HepG2 (cell line): ENCODE measurements around the gene SIM1. TPM values are rescaled to one million over a fixed set of nuclear protein-coding genes. Genes with fewer than 3 reads are reported as not detected.

Experiments used
- ATAC-seq: fragments of 200-7000 bp; cut with Tn5 transposase; 3 replicates; pipeline ENCODE4 v1.9.1; 2020; ENCODE audit warnings: mild to moderate bottlenecking, moderate library complexity
- BruUV-seq: library from RNA; stranded (reverse); fragments of 400-500 nt; replicated peaks from 2 replicates; lab custom pipeline; 2021; lab: Mats Ljungman, UMichigan
- CTCF ChIA-PET: fragments of 300-600 bp; formaldehyde crosslinking; extraction: SDS; loops from one replicate; lab custom pipeline; 2021; ENCODE audit warnings: low total read pairs, inconsistent platforms, low intra/inter-chr PET ratio; lab: Yijun Ruan, JAX
- POLR2A ChIA-PET: fragments of 350-600 bp; sonication (Branson Sonifier 250); formaldehyde crosslinking; loops from one replicate; lab custom pipeline; 2020; ENCODE audit warnings: antibody characterized with exemption, inconsistent platforms; lab: Yijun Ruan, JAX
- DNase-seq: peaks from one replicate; pipeline ENCODE4 v3.0.0-alpha.2; 2015; ENCODE audit warnings: low spot score
- FAIRE-seq: peaks from 3 replicates; lab custom pipeline; 2011; peaks lifted over from hg19 to GRCh38; lab: Jason Lieb, UNC
- H2AFZ ChIP-seq: one replicate; pipeline ENCODE4 v1.6.1; 2011; ENCODE audit warnings: low read length, inconsistent platforms
- H3K27ac ChIP-seq: fragments of 300-600 bp; 3 replicates; pipeline ENCODE4 v1.8.0; 2011; ENCODE audit warnings: mixed run types, mild to moderate bottlenecking, mixed read lengths, low read length, inconsistent platforms; ENCODE audit not compliant: insufficient read depth; ENCODE audit errors: extremely low read length
- H3K27me3 ChIP-seq, 2 experiments: fragments of 200-600 bp in 1 of 2; 2 replicates in 1 of 2; 3 replicates in 1 of 2; pipeline versions ENCODE4 v1.6.0 to v1.8.0; 2011; ENCODE audit warnings: low read length in 2 of 2, mild to moderate bottlenecking in 2 of 2, moderate library complexity in 2 of 2, inconsistent platforms in 1 of 2; ENCODE audit not compliant: insufficient read depth in 2 of 2, control insufficient read depth in 1 of 2
- H3K36me3 ChIP-seq, 2 experiments: fragments of 200-600 bp in 1 of 2; replicated peaks in 1 of 2; 2 replicates in 1 of 2; 3 replicates in 1 of 2; pipeline versions ENCODE4 v1.5.1 to v1.8.0; 2011; ENCODE audit warnings: low read length in 2 of 2, inconsistent platforms in 1 of 2; ENCODE audit not compliant: insufficient read depth in 2 of 2, control insufficient read depth in 1 of 2
- H3K4me1 ChIP-seq: 2 replicates; pipeline ENCODE4 v1.5.1; 2012; ENCODE audit warnings: low read length, inconsistent platforms; ENCODE audit not compliant: insufficient read depth
- H3K4me2 ChIP-seq: 2 replicates; pipeline ENCODE4 v1.6.0; 2011; ENCODE audit warnings: low read depth, low read length, inconsistent platforms
- H3K4me3 ChIP-seq, 3 experiments: fragments of 200-600 bp in 1 of 3; sonication (generic), shearing (Covaris generic) in 1 of 3; replicated peaks in 1 of 3; 2 replicates each; pipeline ENCODE4 v1.5.1; 2011 to 2016; ENCODE audit warnings: low read length in 3 of 3, inconsistent platforms in 2 of 3, low read depth in 2 of 3, mild to moderate bottlenecking in 2 of 3, control low read depth in 1 of 3, mixed read lengths in 1 of 3; ENCODE audit not compliant: insufficient read depth in 1 of 3
- H3K79me2 ChIP-seq: one replicate; pipeline ENCODE4 v1.6.1; 2011; ENCODE audit warnings: low read length, inconsistent platforms; ENCODE audit not compliant: insufficient read depth
- H3K9ac ChIP-seq: 2 replicates; pipeline ENCODE4 v1.6.0; 2011; ENCODE audit warnings: mild to moderate bottlenecking, low read depth, low read length, inconsistent platforms; ENCODE audit not compliant: insufficient read depth
- H3K9me3 ChIP-seq: 2 replicates; pipeline ENCODE4 v1.5.1; 2012; ENCODE audit warnings: mild to moderate bottlenecking, low read length
- H4K20me1 ChIP-seq: 2 replicates; pipeline ENCODE4 v1.6.0; 2011; ENCODE audit warnings: inconsistent platforms, mild to moderate bottlenecking, low read length, moderate library complexity; ENCODE audit not compliant: insufficient read depth
- CBX5 ChIP-seq: sonication (generic); formaldehyde crosslinking; IDR thresholded peaks from 2 replicates; pipeline ENCODE4 v1.4.0; 2020; ENCODE audit warnings: missing genetic modification reagents, borderline replicate concordance
- CEBPB ChIP-seq: IDR thresholded peaks from 2 replicates; pipeline ENCODE4 v1.6.1; 2011; ENCODE audit warnings: low read depth, low read length, improper control_type of control experiment, borderline replicate concordance
- ETV5 ChIP-seq: IDR thresholded peaks from 2 replicates; pipeline ENCODE4 v1.6.1; 2018; ENCODE audit warnings: missing biosample characterization, missing genetic modification reagents, inconsistent platforms, borderline replicate concordance
- GTF2F1 ChIP-seq: fragments of 150-350 bp; IDR thresholded peaks from 2 replicates; pipeline ENCODE4 v1.6.1; 2014; ENCODE audit warnings: low read length
- KDM5B ChIP-seq: sonication (generic); formaldehyde crosslinking; IDR thresholded peaks from 2 replicates; pipeline ENCODE4 v1.4.0; 2020; ENCODE audit warnings: missing genetic modification reagents, mild to moderate bottlenecking, borderline replicate concordance
- MYNN ChIP-seq: sonication (generic); formaldehyde crosslinking; IDR thresholded peaks from 2 replicates; pipeline ENCODE4 v1.4.0; 2020; ENCODE audit warnings: mild to moderate bottlenecking, low read depth, missing genetic modification reagents
- NCOA1 ChIP-seq: sonication (generic); formaldehyde crosslinking; IDR thresholded peaks from 2 replicates; pipeline ENCODE4 v1.9.0; 2021; ENCODE audit warnings: missing genetic modification reagents
- POLR2AphosphoS2 ChIP-seq: IDR thresholded peaks from 2 replicates; pipeline ENCODE4 v1.6.1; 2011; ENCODE audit warnings: low read depth, low read length, improper control_type of control experiment
- ZNF251 ChIP-seq: sonication (generic); formaldehyde crosslinking; IDR thresholded peaks from 2 replicates; pipeline ENCODE4 v1.9.0; 2021; ENCODE audit warnings: mild to moderate bottlenecking, missing genetic modification reagents
- ZNF580 ChIP-seq: IDR thresholded peaks from 2 replicates; pipeline ENCODE4 v1.6.1; 2016; ENCODE audit warnings: low read depth, borderline replicate concordance
- WGBS: methylation state at CpG from one replicate; pipeline ENCODE4 v1.1.6; 2017; ENCODE audit warnings: low lambda C conversion rate; 5-methylcytosine and 5-hydroxymethylcytosine counted together
- in situ Hi-C: cut with HindIII; loops from 2 replicates; pipeline ENCODE4 v1.10.0; 2017; ENCODE audit warnings: low pct_unique_long_range_greater_than_20kb; ENCODE audit not compliant: extremely low pct_ligation_motif_present
- intact Hi-C: fragments of 100-400 bp; cut with micrococcal nuclease; formaldehyde crosslinking; loops from one replicate; pipeline ENCODE4 v1.10.0; 2022; ENCODE audit not compliant: unreplicated experiment
- polyA plus RNA-seq, 8 experiments: library from polyadenylated mRNA; depleted of rRNA in 3 of 8; stranded (reverse) in 7 of 8; unstranded in 1 of 8; fragments of >200 nt; fragmentation: Illumina TruSeq in 4 of 8; extraction: Trizol in 4 of 8; gene quantifications; 2 replicates each; pipeline versions ENCODE4 v1.2.1 to v1.2.3, GENCODE V29; 2011 to 2016; ENCODE audit warnings: low read depth in 4 of 8, missing spikeins in 1 of 8, mixed read lengths in 1 of 8; ENCODE audit not compliant: insufficient read depth in 1 of 8
- total RNA-seq, 5 experiments: library from RNA; depleted of rRNA; stranded (reverse); fragments of >200 nt; fragmentation: Illumina TruSeq; extraction: Trizol; gene quantifications; 2 replicates each; pipeline ENCODE4 v1.2.3, GENCODE V29; 2016; ENCODE audit warnings: low read depth in 1 of 5
- TF ChIP-seq, protein P1 (sequence below): sonication (generic); formaldehyde crosslinking; IDR thresholded peaks from 2 replicates; pipeline ENCODE4 v1.8.1; 2023; ENCODE audit warnings: mild to moderate bottlenecking, moderate library complexity, missing genetic modification reagents
- TF ChIP-seq, protein P2 (sequence below): sonication (generic); formaldehyde crosslinking; IDR thresholded peaks from 2 replicates; pipeline ENCODE4 v1.4.0; 2020; ENCODE audit warnings: mild to moderate bottlenecking, missing genetic modification reagents

Gene SIM1
- total and polyA plus RNA-seq, 2 of the 13 experiments (the other 11 are each of a cell fraction or from before 2014, with no cell fraction given), result not detected

GRCh38 chr6:100469101-100469859, 4.6 kb upstream of the SIM1 start (continued):
- no peak for TF ChIP-seq ETV5 (CRISPR knock-in tag)

- Histone ChIP-seq H2AFZ (no peak overlapping the region), H3K27ac (no peak overlapping the region), H3K4me2 (no peak overlapping the region), H4K20me1 (no peaks in the 10 kb centered on the region), H3K36me3 (no peaks in the 10 kb centered on the region), H3K9ac (no peak overlapping the region), H3K4me1 (peaks cover 14% of the 10 kb centered on the region; the same call in 1 of the 2 replicates), H3K79me2 (no peaks in the 10 kb centered on the region), H3K9me3 (no peaks in the 10 kb centered on the region), H3K27me3 (peaks cover 6 to 42% of the 10 kb centered on the region in 2 experiments; a peak in 4 of 5 replicates), H3K4me3 (no peak overlapping the region)
- in situ Hi-C loops (no loop called here), intact Hi-C loops (no loop called here)
- BruUV-seq, result no TSS peak
- no peak for ATAC-seq
- CTCF ChIA-PET, result no interaction called here
- no peak for FAIRE-seq
- no peak for DNase-seq
- WGBS, result 22% methylated on average over 6 of the region's 6 CpGs
- POLR2A ChIA-PET, result no interaction called here
- TF ChIP-seq, protein P1, sequence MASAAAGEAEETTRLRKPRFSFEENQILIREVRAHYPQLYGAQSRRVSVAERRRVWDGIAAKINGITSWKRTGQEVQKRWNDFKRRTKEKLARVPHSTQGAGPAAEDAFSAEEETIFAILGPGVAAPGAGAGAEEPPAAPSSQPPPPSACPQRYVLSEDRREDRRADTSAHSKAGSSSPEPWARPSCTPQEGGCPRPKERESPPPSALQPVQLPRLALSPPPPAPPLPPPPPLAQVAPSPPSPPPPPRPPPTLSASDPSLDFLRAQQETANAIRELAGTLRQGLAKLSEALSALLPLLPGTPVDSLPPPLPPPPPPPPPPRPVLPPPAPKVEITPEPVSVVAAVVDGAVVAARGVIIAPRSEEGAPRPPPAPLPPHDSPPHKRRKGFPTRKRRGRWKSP (CRISPR knock-in tag), result no peak
- TF ChIP-seq ZNF580 (CRISPR knock-in tag) (no peak), CBX5 (CRISPR knock-in tag) (no peak), POLR2AphosphoS2 (no peak), GTF2F1 (no peak), CEBPB (no peak), ZNF251 (CRISPR knock-in tag) (no peak), MYNN (CRISPR knock-in tag) (no peak), KDM5B (CRISPR knock-in tag) (no peak), NCOA1 (no peak)
- TF ChIP-seq, protein P2, sequence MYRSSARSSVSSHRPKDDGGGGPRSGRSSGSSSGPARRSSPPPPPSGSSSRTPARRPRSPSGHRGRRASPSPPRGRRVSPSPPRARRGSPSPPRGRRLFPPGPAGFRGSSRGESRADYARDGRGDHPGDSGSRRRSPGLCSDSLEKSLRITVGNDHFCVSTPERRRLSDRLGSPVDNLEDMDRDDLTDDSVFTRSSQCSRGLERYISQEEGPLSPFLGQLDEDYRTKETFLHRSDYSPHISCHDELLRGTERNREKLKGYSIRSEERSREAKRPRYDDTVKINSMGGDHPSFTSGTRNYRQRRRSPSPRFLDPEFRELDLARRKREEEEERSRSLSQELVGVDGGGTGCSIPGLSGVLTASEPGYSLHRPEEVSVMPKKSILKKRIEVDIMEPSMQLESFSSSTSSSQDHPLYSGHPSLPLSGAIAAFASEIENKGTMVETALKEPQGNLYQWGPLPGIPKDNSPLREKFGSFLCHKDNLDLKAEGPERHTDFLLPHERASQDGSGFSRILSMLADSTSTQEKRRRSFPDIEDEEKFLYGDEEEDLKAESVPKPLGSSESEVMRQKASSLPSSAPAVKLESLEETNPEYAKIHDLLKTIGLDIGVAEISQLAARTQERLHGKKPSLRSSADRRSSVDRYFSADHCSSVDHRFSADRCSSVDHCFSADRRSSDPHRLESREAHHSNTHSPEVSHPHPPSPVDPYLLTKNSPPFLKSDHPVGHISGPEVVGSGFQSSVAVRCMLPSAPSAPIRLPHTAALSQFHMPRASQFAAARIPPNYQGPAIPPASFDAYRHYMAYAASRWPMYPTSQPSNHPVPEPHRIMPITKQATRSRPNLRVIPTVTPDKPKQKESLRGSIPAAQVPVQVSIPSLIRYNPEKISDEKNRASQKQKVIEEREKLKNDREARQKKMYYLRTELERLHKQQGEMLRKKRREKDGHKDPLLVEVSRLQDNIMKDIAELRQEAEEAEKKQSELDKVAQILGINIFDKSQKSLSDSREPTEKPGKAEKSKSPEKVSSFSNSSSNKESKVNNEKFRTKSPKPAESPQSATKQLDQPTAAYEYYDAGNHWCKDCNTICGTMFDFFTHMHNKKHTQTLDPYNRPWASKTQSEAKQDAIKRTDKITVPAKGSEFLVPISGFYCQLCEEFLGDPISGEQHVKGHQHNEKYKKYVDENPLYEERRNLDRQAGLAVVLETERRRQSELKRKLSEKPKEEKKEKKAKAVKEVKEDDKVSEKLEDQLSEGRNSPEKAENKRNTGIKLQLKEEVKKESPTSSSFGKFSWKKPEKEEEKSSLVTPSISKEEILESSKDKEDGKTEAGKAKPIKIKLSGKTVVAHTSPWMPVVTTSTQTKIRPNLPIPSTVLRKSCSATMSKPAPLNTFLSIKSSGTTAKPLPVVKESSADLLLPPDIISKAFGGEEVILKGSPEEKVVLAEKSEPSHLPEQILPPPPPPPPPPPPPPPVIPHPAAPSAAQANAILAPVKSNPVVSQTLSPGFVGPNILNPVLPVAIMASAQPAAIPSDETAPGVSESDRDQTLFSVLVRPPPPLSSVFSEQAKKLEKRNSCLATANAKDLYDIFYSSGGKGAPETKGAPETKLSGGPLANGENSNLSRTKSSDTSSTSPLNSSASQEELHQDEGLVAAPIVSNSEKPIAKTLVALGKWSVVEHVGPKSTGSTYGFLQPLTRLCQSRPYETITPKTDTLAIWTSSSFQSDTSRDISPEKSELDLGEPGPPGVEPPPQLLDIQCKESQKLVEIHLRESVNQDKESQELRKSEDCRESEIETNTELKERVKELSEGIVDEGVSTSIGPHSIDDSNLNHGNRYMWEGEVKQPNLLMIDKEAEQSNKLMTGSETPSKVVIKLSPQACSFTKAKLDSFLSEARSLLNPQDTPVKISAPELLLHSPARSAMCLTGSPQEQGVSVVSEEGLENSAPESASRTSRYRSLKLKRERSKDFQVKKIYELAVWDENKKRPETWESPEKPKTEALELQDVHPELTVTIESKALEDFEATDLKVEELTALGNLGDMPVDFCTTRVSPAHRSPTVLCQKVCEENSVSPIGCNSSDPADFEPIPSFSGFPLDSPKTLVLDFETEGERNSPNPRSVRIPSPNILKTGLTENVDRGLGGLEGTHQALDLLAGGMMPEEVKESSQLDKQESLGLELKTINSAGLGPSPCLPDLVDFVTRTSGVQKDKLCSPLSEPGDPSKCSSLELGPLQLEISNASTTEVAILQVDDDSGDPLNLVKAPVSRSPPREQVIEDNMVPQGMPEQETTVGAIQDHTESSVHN (CRISPR knock-in tag), result no peak
These were observed 3.4 kb upstream of the SIM1 start for GRCh38 chr6:100468016-100468622.
